ENCODE data around the gene PARP3.

PARP3 gene

GRCh38 chr3:51962854-51963530 is 20.8 kb downstream of the PARP3 start:
- no peak for TF ChIP-seq CTCF (IDR thresholded peaks at IDR 0.05; ENCODE audit: borderline replicate concordance, extremely low read depth, low read length, poor library complexity, severe bottlenecking)
- no peak for TF ChIP-seq EZH2 (IDR thresholded peaks at IDR 0.05; ENCODE audit: borderline replicate concordance, low read depth, low read length, severe bottlenecking)
- no peak overlapping the region for H3K27ac ChIP-seq (ENCODE audit: low read length)
- no peaks in the 10 kb centered on the region for H3K27me3 ChIP-seq (ENCODE audit: insufficient read depth, low read length, poor library complexity)

GRCh38 chr3:51963951-51964451 is 21.8 kb downstream of the PARP3 start:
- Histone ChIP-seq H2AFZ (ENCODE audit: low read depth, low read length) (no peak overlapping the region), H3K9me3 (ENCODE audit: insufficient read depth, low read length, severe bottlenecking) (no peaks in the 10 kb centered on the region), H3K27me3 (ENCODE audit: insufficient read depth, low read length, poor library complexity) (no peaks in the 10 kb centered on the region), H4K20me1 (ENCODE audit: insufficient read depth, low read length) (no peaks in the 10 kb centered on the region; the same call in 1 of the 2 replicates), H3K27ac (ENCODE audit: low read length) (no peak overlapping the region), H3K79me2 (ENCODE audit: insufficient read depth, low read length) (no peaks in the 10 kb centered on the region), H3K4me3 (ENCODE audit: low read depth in 1 of 2, low read length in 2 of 2) (no peak overlapping the region), H3K9ac (ENCODE audit: low read depth, low read length) (no peak overlapping the region), H3K4me1 (ENCODE audit: insufficient read depth, low read length) (peaks cover 25% of the 10 kb centered on the region), H3K36me3 (ENCODE audit: insufficient read depth, low read length) (no peaks in the 10 kb centered on the region; the same call in 1 of the 2 replicates), H3K4me2 (ENCODE audit: insufficient read depth, low read length) (no peak overlapping the region)
- DNase-seq (no peak), ATAC-seq (ENCODE audit: insufficient read depth, low read depth) (no peak)
- no peak for TF ChIP-seq CTCF (IDR thresholded peaks at IDR 0.05; ENCODE audit: borderline replicate concordance, extremely low read depth, low read length, poor library complexity, severe bottlenecking)
- TF ChIP-seq EZH2 (IDR thresholded peaks at IDR 0.05; ENCODE audit: borderline replicate concordance, low read depth, low read length, severe bottlenecking) = no peak

More at GRCh38 chr3:51962854-51963530, 20.8 kb downstream of the PARP3 start:
- Histone ChIP-seq H3K9ac (ENCODE audit: low read depth, low read length) (no peak overlapping the region), H3K4me1 (ENCODE audit: insufficient read depth, low read length) (peaks cover 16% of the 10 kb centered on the region), H3K4me2 (ENCODE audit: insufficient read depth, low read length) (no peak overlapping the region), H3K79me2 (ENCODE audit: insufficient read depth, low read length) (no peaks in the 10 kb centered on the region), H3K4me3 (ENCODE audit: low read depth in 1 of 2, low read length in 2 of 2) (no peak overlapping the region), H4K20me1 (ENCODE audit: insufficient read depth, low read length) (no peaks in the 10 kb centered on the region; the same call in 1 of the 2 replicates), H3K9me3 (ENCODE audit: insufficient read depth, low read length, severe bottlenecking) (no peaks in the 10 kb centered on the region), H3K36me3 (ENCODE audit: insufficient read depth, low read length) (no peaks in the 10 kb centered on the region), H2AFZ (ENCODE audit: low read depth, low read length) (no peak overlapping the region)
- ATAC-seq (ENCODE audit: insufficient read depth, low read depth) (no peak), DNase-seq (no peak)

GRCh38 chr3:51964521-51964920 is 22.4 kb downstream of the PARP3 start:
- Histone ChIP-seq H3K9ac (ENCODE audit: low read depth, low read length) (no peak overlapping the region), H3K4me2 (ENCODE audit: insufficient read depth, low read length) (no peak overlapping the region), H3K79me2 (ENCODE audit: insufficient read depth, low read length) (no peaks in the 10 kb centered on the region), H4K20me1 (ENCODE audit: insufficient read depth, low read length) (peaks cover 3% of the 10 kb centered on the region; the same call in 1 of the 2 replicates), H3K27me3 (ENCODE audit: insufficient read depth, low read length, poor library complexity) (no peaks in the 10 kb centered on the region), H3K27ac (ENCODE audit: low read length) (no peak overlapping the region), H2AFZ (ENCODE audit: low read depth, low read length) (no peak overlapping the region), H3K9me3 (ENCODE audit: insufficient read depth, low read length, severe bottlenecking) (no peaks in the 10 kb centered on the region), H3K4me1 (ENCODE audit: insufficient read depth, low read length) (peaks cover 25% of the 10 kb centered on the region), H3K36me3 (ENCODE audit: insufficient read depth, low read length) (peaks cover 2% of the 10 kb centered on the region; the same call in 1 of the 2 replicates), H3K4me3 (ENCODE audit: low read depth in 1 of 2, low read length in 2 of 2) (no peak overlapping the region)
- DNase-seq (no peak), ATAC-seq (ENCODE audit: insufficient read depth, low read depth) (no peak)
- no peak for TF ChIP-seq EZH2 (IDR thresholded peaks at IDR 0.05; ENCODE audit: borderline replicate concordance, low read depth, low read length, severe bottlenecking)
- TF ChIP-seq CTCF (IDR thresholded peaks at IDR 0.05; ENCODE audit: borderline replicate concordance, extremely low read depth, low read length, poor library complexity, severe bottlenecking) = no peak
